Activated T-helper 17 cell treated with anti-CD3 and anti-CD28 coated beads, Interleukin-2, amount 50 U/mL, for 72 hours (primary cell): Measurements from ENCODE around the gene RALA. TPM values are rescaled to one million over a fixed set of nuclear protein-coding genes. Genes with fewer than 3 reads are reported as not detected.

Source experiments
- ATAC-seq: fragments of 150-1000 bp; cut with Tn5 transposase; replicated peaks from 2 replicates; pipeline ENCODE4 v1.10.0; 2021; ENCODE audit warnings: mild to moderate bottlenecking, moderate library complexity
- H3K27ac Mint-ChIP-seq: one replicate; pipeline ENCODE4 v1.8.0; 2022; ENCODE audit warnings: mixed read lengths
- H3K27me3 Mint-ChIP-seq: one replicate; pipeline ENCODE4 v1.8.0; 2022; ENCODE audit warnings: mixed read lengths
- H3K36me3 Mint-ChIP-seq: one replicate; pipeline ENCODE4 v1.8.0; 2022; ENCODE audit warnings: low read depth, mild to moderate bottlenecking, mixed read lengths
- H3K4me1 Mint-ChIP-seq: one replicate; pipeline ENCODE4 v1.8.0; 2022; ENCODE audit warnings: mixed read lengths
- H3K4me3 Mint-ChIP-seq: one replicate; pipeline ENCODE4 v1.8.0; 2022; ENCODE audit warnings: mild to moderate bottlenecking, mixed read lengths
- H3K9me3 Mint-ChIP-seq: one replicate; pipeline ENCODE4 v1.8.0; 2022; ENCODE audit warnings: mixed read lengths
- total RNA-seq, 2 donors: library from RNA; stranded (reverse); gene quantifications; one replicate each; pipeline ENCODE4 v1.2.3, GENCODE V29; 2022

The RALA gene
- total RNA-seq, result 10 to 100 TPM; 21.6 to 27.9 TPM

- peaks cover 29% of the 10 kb centered on the region for H3K4me1 Mint-ChIP-seq
- peak; percentile 98 for ATAC-seq
- no peaks in the 10 kb centered on the region for H3K27me3 Mint-ChIP-seq
- H3K9me3 Mint-ChIP-seq, result no peaks in the 10 kb centered on the region
- H3K27ac Mint-ChIP-seq, result peak within 1 kb of the TSS; percentile 88
- peaks cover 14% of the 10 kb centered on the region for H3K36me3 Mint-ChIP-seq
- peak within 1 kb of the TSS; percentile 92 for H3K4me3 Mint-ChIP-seq
These were observed at the start of gene RALA for GRCh38 chr7:39623047-39623731. TSS of gene RALA (plus strand) at chr7:39623572. CDS start at chr7:39686668, 63,096 bp downstream.

- Mint-ChIP-seq H3K4me1 (no peaks in the 10 kb centered on the region), H3K9me3 (no peaks in the 10 kb centered on the region), H3K4me3 (no peak overlapping the region), H3K27me3 (no peaks in the 10 kb centered on the region), H3K36me3 (peaks cover 43% of the 10 kb centered on the region), H3K27ac (peak overlapping the region; percentile 1)
- no peak for ATAC-seq
These were observed 48.6 kb upstream of the RALA start for GRCh38 chr7:39574673-39575349.

GRCh38 chr7:39577229-39577874 lies 46.0 kb upstream of the RALA start:
- no peaks in the 10 kb centered on the region for H3K27me3 Mint-ChIP-seq
- no peak for ATAC-seq

GRCh38 chr7:39580149-39580874 lies 43.1 kb upstream of the RALA start:
- no peaks in the 10 kb centered on the region for H3K9me3 Mint-ChIP-seq
- H3K4me3 Mint-ChIP-seq, result no peak overlapping the region
- no peaks in the 10 kb centered on the region for H3K27me3 Mint-ChIP-seq
- no peaks in the 10 kb centered on the region for H3K4me1 Mint-ChIP-seq
- H3K27ac Mint-ChIP-seq, result peak overlapping the region; percentile 44
- peak; percentile 89 for ATAC-seq
- H3K36me3 Mint-ChIP-seq, result no peaks in the 10 kb centered on the region

More at GRCh38 chr7:39577229-39577874, 46.0 kb upstream of the RALA start:
- H3K27ac Mint-ChIP-seq, result no peak overlapping the region
- peaks cover 18% of the 10 kb centered on the region for H3K36me3 Mint-ChIP-seq
- no peak overlapping the region for H3K4me3 Mint-ChIP-seq
- no peaks in the 10 kb centered on the region for H3K4me1 Mint-ChIP-seq
- no peaks in the 10 kb centered on the region for H3K9me3 Mint-ChIP-seq

- Mint-ChIP-seq H3K36me3 (no peaks in the 10 kb centered on the region), H3K27ac (no peak overlapping the region), H3K9me3 (no peaks in the 10 kb centered on the region), H3K4me1 (no peaks in the 10 kb centered on the region), H3K4me3 (no peak overlapping the region), H3K27me3 (no peaks in the 10 kb centered on the region)
- no peak for ATAC-seq
These were observed 40.8 kb upstream of the RALA start for GRCh38 chr7:39582536-39582935.

GRCh38 chr7:39583539-39583938 lies 39.8 kb upstream of the RALA start:
- H3K27ac Mint-ChIP-seq, result no peak overlapping the region
- H3K9me3 Mint-ChIP-seq, result no peaks in the 10 kb centered on the region
- ATAC-seq, result no peak
- no peaks in the 10 kb centered on the region for H3K36me3 Mint-ChIP-seq
- H3K4me3 Mint-ChIP-seq, result no peak overlapping the region
- no peaks in the 10 kb centered on the region for H3K4me1 Mint-ChIP-seq
- H3K27me3 Mint-ChIP-seq, result no peaks in the 10 kb centered on the region

- H3K27ac Mint-ChIP-seq, result no peak overlapping the region
- H3K36me3 Mint-ChIP-seq, result peaks cover 5% of the 10 kb centered on the region
- H3K9me3 Mint-ChIP-seq, result no peaks in the 10 kb centered on the region
- H3K4me3 Mint-ChIP-seq, result no peak overlapping the region
- no peak for ATAC-seq
- H3K27me3 Mint-ChIP-seq, result no peaks in the 10 kb centered on the region
- peaks cover 17% of the 10 kb centered on the region for H3K4me1 Mint-ChIP-seq
These were observed 36.0 kb upstream of the RALA start for GRCh38 chr7:39587393-39587792.

- no peak for ATAC-seq
- Mint-ChIP-seq H3K36me3 (peaks cover 5% of the 10 kb centered on the region), H3K9me3 (no peaks in the 10 kb centered on the region), H3K27ac (no peak overlapping the region), H3K4me1 (peaks cover 22% of the 10 kb centered on the region), H3K27me3 (no peaks in the 10 kb centered on the region), H3K4me3 (no peak overlapping the region)
These were observed 35.0 kb upstream of the RALA start for GRCh38 chr7:39588416-39588815.

- Mint-ChIP-seq H3K27ac (peak overlapping the region; percentile 89), H3K27me3 (no peaks in the 10 kb centered on the region), H3K4me3 (peak overlapping the region; percentile 52), H3K36me3 (peaks cover 5% of the 10 kb centered on the region), H3K9me3 (no peaks in the 10 kb centered on the region), H3K4me1 (peaks cover 22% of the 10 kb centered on the region)
- peak; percentile 92 for ATAC-seq
These were observed 33.9 kb upstream of the RALA start for GRCh38 chr7:39589323-39590111.

- peak overlapping the region; percentile 73 for H3K4me3 Mint-ChIP-seq
- H3K36me3 Mint-ChIP-seq, result peaks cover 5% of the 10 kb centered on the region
These were observed 30.8 kb upstream of the RALA start for GRCh38 chr7:39592586-39592985.

GRCh38 chr7:39594988-39595620 lies 28.3 kb upstream of the RALA start:
- Mint-ChIP-seq H3K4me1 (peaks cover 15% of the 10 kb centered on the region), H3K27ac (no peak overlapping the region), H3K9me3 (no peaks in the 10 kb centered on the region), H3K4me3 (no peak overlapping the region), H3K27me3 (no peaks in the 10 kb centered on the region), H3K36me3 (no peaks in the 10 kb centered on the region)
- ATAC-seq, result no peak

More at GRCh38 chr7:39592586-39592985, 30.8 kb upstream of the RALA start:
- peak overlapping the region; percentile 91 for H3K27ac Mint-ChIP-seq
- peak; percentile 80 for ATAC-seq
- no peaks in the 10 kb centered on the region for H3K27me3 Mint-ChIP-seq
- no peaks in the 10 kb centered on the region for H3K9me3 Mint-ChIP-seq
- H3K4me1 Mint-ChIP-seq, result peaks cover 22% of the 10 kb centered on the region

- H3K27me3 Mint-ChIP-seq, result no peaks in the 10 kb centered on the region
- H3K27ac Mint-ChIP-seq, result no peak overlapping the region
- H3K4me1 Mint-ChIP-seq, result peaks cover 16% of the 10 kb centered on the region
- ATAC-seq, result no peak
- H3K4me3 Mint-ChIP-seq, result no peak overlapping the region
- no peaks in the 10 kb centered on the region for H3K36me3 Mint-ChIP-seq
- no peaks in the 10 kb centered on the region for H3K9me3 Mint-ChIP-seq
These were observed 21.0 kb upstream of the RALA start for GRCh38 chr7:39602351-39602750.

- H3K36me3 Mint-ChIP-seq, result no peaks in the 10 kb centered on the region
- no peaks in the 10 kb centered on the region for H3K27me3 Mint-ChIP-seq
- H3K4me3 Mint-ChIP-seq, result no peak overlapping the region
- H3K27ac Mint-ChIP-seq, result no peak overlapping the region
- H3K9me3 Mint-ChIP-seq, result no peaks in the 10 kb centered on the region
- peaks cover 24% of the 10 kb centered on the region for H3K4me1 Mint-ChIP-seq
- no peak for ATAC-seq
These were observed 19.4 kb upstream of the RALA start for GRCh38 chr7:39603924-39604323.
